GM21381 (cell line): ENCODE results near the gene AFF2.

Experiments used
- ATAC-seq: cut with Tn5 transposase; IDR thresholded peaks from one replicate; pipeline ENCODE4 v1.9.1; 2021; ENCODE audit warnings: mild to moderate bottlenecking, moderate library complexity; ENCODE audit not compliant: unreplicated experiment

The AFF2 gene

DNA sequence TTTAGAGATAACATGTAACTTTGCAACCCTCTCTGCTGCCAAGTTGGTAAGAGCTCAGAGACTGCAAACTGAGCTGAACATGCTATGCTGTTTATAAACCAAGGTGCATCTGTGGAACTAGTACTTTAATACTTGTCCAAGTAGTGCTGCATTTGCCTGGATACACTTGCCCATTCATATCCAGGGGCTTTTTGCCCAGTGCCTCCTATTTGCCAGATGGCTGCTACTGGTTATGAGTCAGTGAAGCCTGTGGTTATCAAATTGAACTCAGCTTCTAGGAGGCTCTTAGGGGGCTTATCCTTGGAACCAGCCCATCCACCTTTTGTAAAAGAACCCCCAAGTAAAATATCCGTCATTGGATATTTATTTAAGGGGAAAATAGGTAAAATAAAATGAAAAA lies 79.6 kb downstream of the AFF2 start:
- no peak for ATAC-seq

DNA sequence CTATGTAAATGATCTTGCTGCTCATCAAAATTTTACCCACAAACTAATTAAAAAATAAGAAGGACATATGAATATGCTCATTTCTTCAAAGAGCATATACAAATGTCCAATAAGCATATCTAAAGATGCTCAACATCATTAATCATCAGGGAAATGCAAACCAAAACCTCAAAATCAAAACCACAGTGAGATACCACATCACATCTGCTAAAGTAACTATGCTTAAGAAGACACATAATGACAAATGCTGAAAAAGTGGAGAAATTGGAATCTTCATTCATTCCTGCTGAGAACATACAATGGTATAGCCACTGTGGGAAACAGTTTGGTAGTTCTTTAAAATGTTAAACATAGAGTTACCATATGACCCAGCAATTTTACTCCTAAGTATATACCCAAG lies 81.9 kb downstream of the AFF2 start:
- ATAC-seq, result no peak

DNA sequence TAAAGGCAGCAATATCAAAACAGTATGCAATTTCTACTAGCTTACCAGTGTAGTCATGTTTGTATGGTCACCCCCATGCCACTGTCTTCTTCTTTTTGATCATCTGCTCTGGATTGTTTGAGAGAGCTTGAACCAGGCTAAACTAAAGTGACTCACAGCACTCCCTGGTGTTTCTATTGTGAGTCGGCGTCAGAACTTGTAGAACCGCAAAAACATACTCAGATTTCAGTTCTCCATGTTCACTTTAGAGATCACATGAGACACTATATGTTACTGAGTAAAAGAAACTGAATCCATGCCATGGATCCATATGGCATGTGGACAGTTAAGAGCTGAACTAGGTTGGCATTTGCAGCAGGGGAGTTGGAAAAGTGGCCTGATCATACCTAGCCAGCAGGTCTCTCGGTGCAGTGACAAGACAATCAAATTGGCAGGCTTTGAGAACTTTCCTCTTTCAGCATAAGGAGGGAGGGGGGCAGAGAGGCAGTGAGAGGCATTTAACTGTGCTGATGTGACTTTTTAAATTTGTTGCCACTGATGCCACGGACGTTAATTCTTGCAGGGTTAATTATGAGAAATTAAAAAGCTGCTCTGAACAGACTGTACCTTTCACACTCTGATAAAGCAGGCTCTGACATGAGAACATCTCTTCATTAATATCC lies 88.4 kb downstream of the AFF2 start:
- ATAC-seq, result no peak

DNA sequence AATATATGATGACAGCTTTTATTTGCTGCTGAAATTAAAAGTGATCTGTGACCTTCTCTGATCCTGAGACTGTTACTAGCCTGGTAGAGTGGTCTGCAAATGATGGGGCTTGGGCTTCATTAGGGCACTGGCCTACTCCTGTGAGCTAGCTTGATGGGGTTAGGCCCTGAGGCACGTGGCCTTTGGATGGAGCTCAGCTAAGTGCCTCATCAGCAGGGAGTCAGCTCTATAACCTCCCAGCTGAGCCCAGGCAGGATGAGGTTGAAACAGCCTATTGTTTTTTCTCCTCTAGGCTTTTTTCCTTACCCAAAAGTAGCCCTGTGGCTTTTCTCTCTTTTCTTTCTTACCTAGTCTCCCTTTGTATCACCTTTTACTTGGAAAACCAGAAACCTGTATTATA lies 92.2 kb downstream of the AFF2 start:
- no peak for ATAC-seq

DNA sequence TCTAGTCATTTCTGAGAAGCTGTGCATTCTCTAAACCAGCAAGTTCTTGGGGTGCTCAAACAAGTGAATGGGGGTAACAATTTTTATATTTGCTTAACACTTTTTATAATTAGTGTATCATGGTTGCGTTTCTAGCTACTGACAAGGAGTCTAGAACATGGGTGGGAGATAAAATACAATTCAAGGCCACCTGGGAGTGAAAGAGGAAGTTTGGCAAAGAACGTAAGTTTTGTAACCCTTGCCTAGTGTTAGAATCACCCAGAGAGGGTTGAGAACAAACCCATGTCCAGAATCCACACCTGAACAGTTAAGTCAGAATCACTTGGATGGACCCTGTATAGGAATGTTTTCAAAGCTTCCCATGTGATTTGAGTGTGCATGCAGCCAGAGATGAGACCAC lies 92.7 kb downstream of the AFF2 start:
- no peak for ATAC-seq

DNA sequence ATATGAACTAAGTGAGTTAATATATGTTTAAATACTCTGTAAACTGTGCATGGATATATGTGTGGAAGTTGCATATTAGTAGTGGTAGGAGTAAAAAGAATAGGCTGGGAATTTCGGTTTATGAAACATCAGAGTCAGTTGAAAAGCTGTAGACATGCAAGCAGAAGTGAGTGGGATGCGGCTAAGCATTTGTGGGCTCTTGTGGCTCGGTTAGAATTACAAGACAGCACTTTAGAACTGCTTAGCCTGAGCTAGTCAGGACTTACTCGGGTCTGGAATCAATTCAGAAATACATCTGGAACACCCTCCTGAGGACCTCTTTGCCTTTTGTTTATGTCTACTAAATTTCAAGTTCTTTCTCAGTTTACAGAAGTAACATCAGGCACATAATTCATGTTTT lies 93.6 kb downstream of the AFF2 start:
- no peak for ATAC-seq

DNA sequence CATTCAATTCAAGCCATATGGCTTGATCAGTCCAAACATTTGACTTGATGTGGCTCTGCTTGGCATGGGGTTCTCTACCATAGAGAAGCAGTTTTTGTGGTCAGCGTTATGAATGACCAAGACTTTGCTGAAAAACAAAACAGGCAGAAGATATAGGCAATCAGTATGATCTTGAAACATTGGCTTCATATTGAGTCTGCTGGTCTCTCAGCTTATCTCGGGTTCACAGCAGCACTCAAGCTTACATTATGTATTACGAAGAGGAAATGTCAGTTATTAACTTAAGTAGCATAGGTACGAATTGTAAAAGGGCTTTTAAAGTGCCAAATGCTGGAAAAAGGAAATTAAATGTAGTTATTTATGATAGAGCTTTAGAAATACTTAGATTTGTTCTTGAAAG lies 99.0 kb downstream of the AFF2 start:
- ATAC-seq, result no peak

DNA sequence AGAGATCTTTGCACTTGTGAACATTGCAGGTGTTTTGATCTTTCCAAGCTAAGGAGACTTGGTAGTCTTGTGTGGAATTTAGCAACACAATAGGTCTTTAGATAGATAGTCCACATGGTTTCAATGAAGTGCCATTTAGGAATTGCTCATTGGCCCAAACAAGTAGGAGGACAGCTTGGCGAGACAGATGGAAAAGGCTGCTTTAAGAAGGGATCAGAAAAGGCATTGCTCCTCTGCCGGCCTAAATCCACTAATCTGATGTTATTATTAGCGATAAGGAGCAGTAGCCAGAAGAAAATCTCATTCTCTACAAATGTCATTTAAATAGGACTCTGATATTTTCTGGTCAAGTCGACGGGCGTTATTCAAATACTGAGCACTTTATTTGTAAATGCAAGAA lies 99.7 kb downstream of the AFF2 start:
- ATAC-seq, result no peak

DNA sequence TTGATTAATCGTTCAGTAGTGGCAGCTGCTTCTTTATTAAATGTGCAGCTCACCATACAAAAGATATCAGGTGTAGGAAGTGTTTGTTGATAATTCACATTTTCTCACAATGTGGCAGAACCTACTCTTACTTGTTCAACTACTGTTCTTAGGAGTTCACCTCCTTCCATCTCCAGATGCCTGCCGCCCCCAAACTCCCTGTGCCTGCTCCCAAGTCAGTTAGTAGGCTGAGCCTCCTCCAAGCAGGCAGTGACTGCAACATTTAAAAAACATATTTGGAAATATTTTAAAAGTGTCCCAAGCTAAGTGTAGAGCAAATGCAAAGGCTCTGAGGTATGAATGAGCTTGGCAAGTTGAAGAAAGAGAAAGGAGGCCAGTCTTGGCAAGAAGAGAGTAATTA lies 100.2 kb downstream of the AFF2 start:
- ATAC-seq, result no peak

DNA sequence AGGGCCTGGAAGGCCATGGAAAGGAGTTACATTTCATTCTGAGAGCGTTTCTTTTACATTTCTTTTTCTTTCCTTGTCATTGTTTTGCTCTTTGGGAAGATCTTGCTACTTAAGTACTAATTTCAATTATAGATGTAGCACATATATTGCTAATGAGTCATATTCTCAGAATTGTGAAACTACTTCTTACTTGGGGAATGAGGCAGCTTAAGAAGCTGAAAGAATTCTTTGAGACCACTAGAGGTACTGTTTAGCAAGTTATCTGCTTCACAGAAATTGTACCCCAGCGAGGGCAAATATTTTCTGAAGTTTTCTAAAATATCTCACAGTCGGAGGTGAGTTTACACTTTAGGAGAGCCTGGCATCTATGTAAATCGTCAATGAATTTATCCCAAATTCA lies 100.6 kb downstream of the AFF2 start:
- no peak for ATAC-seq

DNA sequence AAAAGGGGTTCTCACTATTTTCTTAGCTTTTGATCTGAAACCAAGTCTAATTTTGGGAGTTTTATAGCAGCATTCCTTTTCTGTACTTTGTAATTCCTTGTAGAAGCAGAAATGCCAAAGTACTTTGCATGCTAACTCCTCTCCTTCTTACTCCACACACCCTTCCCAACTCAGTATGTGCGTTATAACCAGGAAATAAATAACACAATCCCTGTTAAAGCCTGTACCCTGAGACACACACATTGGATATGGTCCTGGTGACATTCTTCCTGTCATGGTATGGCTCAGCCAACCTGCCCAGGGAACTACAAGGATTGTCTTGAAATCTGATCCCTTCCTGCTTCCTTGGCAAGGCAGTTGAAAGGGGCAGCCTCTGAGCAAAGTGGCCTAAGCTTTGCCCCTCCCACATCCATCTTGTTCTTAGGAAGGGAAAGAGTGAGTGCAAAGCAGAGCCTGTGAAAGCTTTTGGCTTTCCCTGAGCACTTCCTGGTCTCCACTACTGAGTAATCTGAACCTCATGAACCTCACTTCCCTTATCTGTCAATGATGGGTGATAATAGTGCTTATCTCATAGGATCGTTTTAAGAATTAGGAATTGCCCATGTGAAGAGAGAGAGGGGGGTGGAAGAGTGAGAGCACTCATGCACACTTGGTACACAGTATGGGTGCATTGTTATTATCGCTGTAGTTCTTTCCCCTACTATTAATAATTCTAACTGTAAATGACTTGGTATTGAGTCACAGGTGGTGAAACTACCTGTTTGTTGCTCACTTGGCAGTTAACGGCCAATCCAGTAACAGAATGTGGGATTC lies 109.3 kb downstream of the AFF2 start:
- ATAC-seq, result peak; percentile 75

DNA sequence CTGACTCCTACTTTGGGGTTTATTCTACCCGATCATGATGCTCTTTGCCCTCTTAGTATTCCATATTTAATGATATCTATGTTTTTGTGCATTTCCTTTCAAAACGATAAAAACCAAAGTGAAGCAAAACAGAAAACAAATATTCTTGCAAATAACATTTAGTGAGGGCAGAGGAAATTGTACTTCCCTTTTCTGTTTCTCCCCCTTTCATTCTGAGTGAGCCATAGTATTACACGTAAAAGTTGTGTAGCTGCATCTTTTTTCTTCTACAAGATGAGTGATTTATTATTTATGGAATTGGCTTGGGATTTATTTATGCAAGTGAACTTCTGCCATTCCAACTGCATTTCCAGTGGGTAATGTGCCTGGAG lies 109.9 kb downstream of the AFF2 start:
- ATAC-seq, result peak; percentile 56

DNA sequence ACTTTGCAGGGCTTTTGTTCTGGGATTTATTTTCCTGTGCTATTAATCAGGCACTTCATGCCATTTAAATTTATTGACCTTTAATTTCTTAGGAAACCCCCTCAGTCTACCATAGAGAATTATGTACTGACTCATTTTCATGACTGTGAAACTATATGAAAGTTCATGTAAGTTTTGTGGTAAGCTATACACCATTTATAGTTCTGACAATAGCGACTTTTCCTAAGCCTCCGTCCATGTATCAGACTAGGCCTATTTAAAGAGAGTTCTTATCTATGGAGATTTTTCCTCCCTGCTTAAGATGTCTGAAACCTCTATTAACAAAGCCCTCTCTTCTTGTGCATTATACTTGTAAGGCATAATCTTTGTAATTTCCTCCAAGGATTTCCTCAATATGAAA lies 111.6 kb downstream of the AFF2 start:
- peak; percentile 38 for ATAC-seq

DNA sequence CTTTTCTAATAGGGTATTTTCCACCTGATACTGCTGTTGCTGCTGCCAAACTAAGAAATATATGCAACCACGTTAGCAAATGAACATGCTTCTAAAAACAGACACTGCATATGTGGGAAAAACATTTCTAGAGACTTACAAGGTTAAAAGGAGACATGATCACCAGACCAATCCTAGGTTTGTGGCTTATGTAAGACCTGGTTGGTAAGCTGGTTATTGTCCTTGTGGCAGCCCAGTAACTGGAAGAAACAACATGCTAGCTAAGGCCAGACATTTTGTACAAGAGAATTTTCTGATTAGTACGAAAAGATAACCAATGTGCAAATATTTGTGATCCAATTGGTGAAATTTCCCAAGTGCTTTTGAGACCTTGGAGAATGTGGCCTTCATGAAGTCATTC lies 112.0 kb downstream of the AFF2 start:
- no peak for ATAC-seq

DNA sequence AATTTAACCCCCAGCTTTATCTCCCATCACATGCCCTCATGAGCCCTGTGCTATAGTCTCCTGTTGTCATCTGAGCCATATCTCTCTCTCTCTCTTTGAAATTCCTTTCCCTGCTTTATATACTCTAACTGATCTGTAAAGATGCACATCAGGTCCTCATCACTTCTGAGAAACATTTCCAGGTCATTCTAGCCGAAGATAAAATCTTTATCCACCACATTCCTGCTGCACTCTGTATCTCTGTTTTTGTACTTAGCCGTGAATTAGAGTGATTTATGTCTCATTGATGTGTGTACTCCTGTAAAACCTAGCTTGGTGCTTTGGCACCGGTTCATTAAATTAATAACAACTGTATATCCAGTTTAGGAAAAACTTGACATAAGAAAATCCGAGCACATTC lies 113.2 kb downstream of the AFF2 start:
- no peak for ATAC-seq

DNA sequence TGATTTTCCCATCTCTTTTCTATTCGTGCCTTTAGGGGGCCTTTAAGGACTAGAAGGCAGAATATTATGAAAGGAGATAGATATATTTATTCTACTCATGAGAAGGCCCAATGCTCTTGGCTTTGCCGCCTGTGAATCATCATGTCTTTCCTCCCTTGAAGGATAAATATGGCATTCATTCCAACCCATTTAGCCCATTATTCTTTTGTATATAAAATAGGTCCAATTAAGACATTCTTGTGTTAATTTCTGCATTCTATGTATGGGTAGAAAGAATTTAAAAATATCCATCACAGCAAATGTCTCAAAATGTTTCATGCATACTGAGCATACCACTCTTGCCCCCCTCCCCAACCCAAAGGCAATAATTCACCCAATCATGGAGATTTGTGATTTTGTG lies 115.1 kb downstream of the AFF2 start:
- no peak for ATAC-seq

DNA sequence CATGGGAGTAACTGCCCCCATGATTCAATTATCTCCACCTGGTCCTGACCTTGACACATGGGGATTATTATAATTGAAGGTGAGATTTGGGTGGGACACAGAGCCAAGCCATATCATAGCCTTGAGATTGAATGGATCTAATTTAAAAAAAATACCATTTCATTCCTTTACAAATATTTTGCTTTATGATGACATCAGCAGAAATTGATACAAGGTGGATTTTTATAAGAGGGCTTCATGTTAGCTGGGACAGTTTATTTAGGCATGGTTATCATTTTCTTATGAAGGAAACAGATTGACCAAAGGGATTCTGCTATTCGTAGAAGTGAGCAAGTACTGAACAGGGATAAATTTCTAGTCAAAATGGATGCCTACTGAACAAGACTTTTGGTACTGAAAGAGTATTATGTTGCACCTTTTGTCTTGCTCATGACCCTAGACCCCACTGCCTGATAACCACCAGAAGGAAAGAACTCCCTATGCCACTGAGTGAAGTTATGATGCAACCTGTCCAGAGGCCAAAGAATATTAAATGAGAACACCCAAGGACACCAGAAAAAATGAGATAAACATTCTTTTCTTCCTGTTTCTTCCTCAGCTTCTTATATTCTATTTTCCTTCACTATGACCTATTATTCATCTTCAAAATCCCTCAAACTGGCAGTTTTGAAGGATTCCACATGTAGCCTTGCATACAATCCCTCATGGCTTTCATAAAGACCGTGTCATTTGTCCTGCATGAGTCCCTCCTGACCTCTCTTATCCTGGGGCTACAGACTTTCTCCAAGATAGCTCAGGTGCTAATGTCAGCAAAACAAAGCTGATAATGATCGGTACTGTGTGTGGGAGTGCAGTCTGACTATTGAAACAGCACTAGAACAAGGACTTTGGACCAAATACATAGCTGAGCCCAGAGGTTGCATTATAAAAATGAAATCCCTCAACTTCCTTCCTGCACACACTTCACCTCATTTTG lies 118.3 kb downstream of the AFF2 start:
- ATAC-seq, result no peak

DNA sequence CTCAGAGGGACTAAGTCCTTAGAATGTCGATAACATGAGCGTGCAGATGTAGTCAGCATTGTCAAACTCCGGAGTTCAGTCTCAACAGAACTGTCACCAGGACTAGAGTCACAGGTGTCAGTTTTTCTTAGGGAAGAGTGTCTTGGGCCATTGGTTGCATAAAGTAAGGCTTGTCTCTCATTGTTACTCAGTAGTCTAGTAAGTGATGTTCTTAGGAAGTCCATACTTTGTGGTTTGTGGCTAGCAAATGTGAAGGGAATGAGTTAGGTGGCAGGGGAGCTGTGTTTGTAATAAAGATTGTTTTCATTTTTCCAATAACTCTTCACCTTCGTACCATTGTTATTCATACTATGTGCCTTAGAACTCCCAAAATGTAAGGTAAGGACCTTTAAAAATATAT lies 119.6 kb downstream of the AFF2 start:
- ATAC-seq, result no peak

DNA sequence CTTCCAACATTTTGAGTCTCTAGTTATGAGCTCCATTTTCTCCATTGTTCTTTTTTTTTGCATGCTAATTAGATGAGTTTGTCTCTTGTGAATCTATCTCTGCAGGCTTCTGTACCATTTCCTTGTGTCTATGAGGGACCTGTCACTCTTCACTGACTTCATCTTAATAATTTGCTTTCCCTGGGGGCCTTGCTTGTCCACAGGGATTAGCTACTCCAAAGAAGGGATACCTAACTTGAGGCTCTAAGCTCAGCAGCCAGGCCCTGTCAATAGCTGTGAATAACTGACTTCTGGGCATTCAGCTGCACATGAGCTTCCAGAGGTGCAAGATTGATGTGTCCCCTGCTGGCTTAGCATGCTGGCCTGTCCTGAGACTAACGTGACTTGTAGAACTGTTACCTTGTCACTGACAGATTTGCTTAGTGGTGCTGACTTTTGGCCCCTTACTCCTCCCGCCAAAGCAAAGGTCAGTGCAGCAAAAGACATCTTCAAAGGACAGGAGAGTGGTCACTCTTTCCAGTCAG lies 124.6 kb downstream of the AFF2 start:
- no peak for ATAC-seq

DNA sequence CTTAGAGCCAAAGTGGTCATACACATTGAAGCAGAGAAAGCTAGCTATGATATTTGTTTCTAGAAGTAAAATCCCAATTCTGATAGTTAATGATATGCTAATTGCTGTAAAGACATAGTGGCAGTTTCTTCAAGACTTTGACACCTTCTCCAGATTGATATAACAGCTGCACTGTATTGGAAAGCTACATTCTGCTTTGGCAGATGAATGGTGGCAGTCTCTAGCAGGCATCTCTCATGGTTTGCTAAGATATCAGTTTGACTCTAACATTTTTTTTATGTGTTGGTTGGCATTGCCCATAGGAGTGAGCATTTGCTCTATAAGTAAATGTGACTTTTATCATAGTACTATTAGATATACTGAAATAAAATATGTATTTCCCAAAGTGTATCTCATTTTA lies 128.2 kb downstream of the AFF2 start:
- no peak for ATAC-seq

DNA sequence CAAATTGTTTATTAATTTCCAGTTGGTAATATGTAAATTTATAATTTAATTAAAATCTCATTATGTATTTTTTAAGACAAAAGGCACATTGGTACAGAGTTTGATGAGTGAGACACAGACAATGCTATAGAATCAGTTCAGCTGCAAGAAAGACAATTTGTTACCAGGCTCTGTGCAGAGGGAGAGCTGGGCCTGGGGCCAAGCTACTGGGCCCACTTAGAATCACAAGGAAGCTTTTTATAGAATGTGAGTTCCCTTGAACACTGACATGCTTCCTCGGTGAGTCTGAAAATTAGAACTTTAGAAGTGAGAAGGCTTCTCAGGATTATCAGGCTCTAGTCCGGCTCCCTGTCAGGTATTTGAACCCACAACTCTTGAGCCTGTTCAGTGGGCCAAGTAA lies 129.0 kb downstream of the AFF2 start:
- ATAC-seq, result no peak
